D721Med (cell line): Measurements from ENCODE around the gene CDH5.

Experiments used
- DNase-seq: peaks from one replicate; pipeline ENCODE4 v3.0.0; 2011; ENCODE audit warnings: low spot score; ENCODE audit not compliant: insufficient read length
- FAIRE-seq: peaks from 2 replicates; lab custom pipeline; 2011; peaks lifted over from hg19 to GRCh38; lab: Jason Lieb, UNC
- CTCF ChIP-seq: IDR thresholded peaks from 2 replicates; pipeline ENCODE4 v1.5.1; 2012; ENCODE audit warnings: mild to moderate bottlenecking, control low read depth; ENCODE audit not compliant: insufficient read depth; ENCODE audit errors: missing control alignments

Gene CDH5

GRCh38 chr16:66376114-66376513 lies 9.6 kb downstream of the CDH5 start:
- TF ChIP-seq CTCF, result no peak
- FAIRE-seq (no peak), DNase-seq (no peak)

- TF ChIP-seq CTCF, result no peak
- DNase-seq (no peak), FAIRE-seq (no peak)
Measured at GRCh38 chr16:66376577-66377305, 10.2 kb downstream of the CDH5 start.

- no peak for TF ChIP-seq CTCF
- DNase-seq, result no peak
- no peak for FAIRE-seq
Measured at GRCh38 chr16:66377324-66377723, 10.8 kb downstream of the CDH5 start.

- no peak for FAIRE-seq
- no peak for TF ChIP-seq CTCF
Measured at GRCh38 chr16:66378741-66379570, 12.5 kb downstream of the CDH5 start.

GRCh38 chr16:66379571-66379941 lies 13.1 kb downstream of the CDH5 start:
- FAIRE-seq, result no peak
- DNase-seq, result no peak

More at GRCh38 chr16:66378741-66379570, 12.5 kb downstream of the CDH5 start:
- no peak for DNase-seq

GRCh38 chr16:66380421-66380820 lies 13.9 kb downstream of the CDH5 start:
- DNase-seq (no peak), FAIRE-seq (no peak)
- no peak for TF ChIP-seq CTCF

More at GRCh38 chr16:66379571-66379941, 13.1 kb downstream of the CDH5 start:
- TF ChIP-seq CTCF, result no peak
